Esophagus squamous epithelium (tissue), 5 donors: ENCODE data around the gene CLASRP. TPM values are rescaled to one million over a fixed set of nuclear protein-coding genes. Genes with fewer than 3 reads are reported as not detected.

Experiments
- DNase-seq: peaks from one replicate; lab custom pipeline; 2025; lab: John Stamatoyannopoulos, UW
- H3K27ac ChIP-seq, 4 donors: fragments of 200-600 bp; sonication (generic); one replicate each; pipeline ENCODE4 v1.5.1; 2016 to 2019; ENCODE audit warnings: mild to moderate bottlenecking in 1 of 4
- H3K27me3 ChIP-seq, 4 donors: fragments of 200-600 bp; sonication (generic); 1 replicate in 3 of 4; 2 replicates in 1 of 4; pipeline versions ENCODE4 v1.5.1 to v1.6.0; 2017 to 2021; ENCODE audit warnings: antibody characterized with exemption in 1 of 4
- H3K36me3 ChIP-seq, 3 donors: fragments of 200-600 bp; sonication (generic); one replicate each; pipeline ENCODE4 v1.5.1; 2016 to 2019
- H3K4me1 ChIP-seq, 3 donors: fragments of 200-600 bp; sonication (generic); one replicate each; pipeline ENCODE4 v1.5.1; 2017 to 2019
- H3K4me3 ChIP-seq, 4 donors: fragments of 200-600 bp; sonication (generic); 1 replicate in 3 of 4; 2 replicates in 1 of 4; pipeline ENCODE4 v1.5.1; 2016 to 2019; ENCODE audit warnings: mild to moderate bottlenecking in 2 of 4, moderate library complexity in 1 of 4
- H3K9me3 ChIP-seq, 3 donors: fragments of 200-600 bp; sonication (generic); one replicate each; pipeline ENCODE4 v1.5.1; 2016 to 2019
- POLR2A ChIP-seq, 4 donors: fragments of 450-650 bp; IDR thresholded peaks; one replicate each; pipeline ENCODE4 v1.6.1; 2017; ENCODE audit warnings: antibody characterized with exemption in 4 of 4, mild to moderate bottlenecking in 4 of 4, moderate library complexity in 3 of 4
- WGBS, 2 donors: methylation state at CpG; one replicate each; pipeline ENCODE4 v1.1.5; 2018; 5-methylcytosine and 5-hydroxymethylcytosine counted together
- intact Hi-C: fragments of 100-400 bp; cut with DNase I; formaldehyde crosslinking; loops from one replicate; pipeline ENCODE4 v1.15.0; 2022
- total RNA-seq, 4 donors: library from RNA; depleted of rRNA; stranded (reverse); fragments of >200 nt; gene quantifications; one replicate each; pipeline ENCODE4 v1.1.0, GENCODE V29; 2016
- TF ChIP-seq, protein P1 (sequence below), 6 experiments: fragments of 450-650 bp in 4 of 6; fragments of 200-600 bp in 2 of 6; sonication (generic) in 2 of 6; IDR thresholded peaks; one replicate each; pipeline ENCODE4 v1.5.1; 2016 to 2019; ENCODE audit warnings: antibody characterized with exemption in 6 of 6, mild to moderate bottlenecking in 4 of 6, moderate library complexity in 4 of 6
- donor health status: DM: yes; HTN: yes; CAD: no.

The CLASRP gene
- total RNA-seq, 4 donors from 2014 or later = 46.4 to 122 (median 64.0) TPM

- TF ChIP-seq POLR2A (IDR thresholded peaks at IDR 0.05) = no peak
- TF ChIP-seq, protein P1, sequence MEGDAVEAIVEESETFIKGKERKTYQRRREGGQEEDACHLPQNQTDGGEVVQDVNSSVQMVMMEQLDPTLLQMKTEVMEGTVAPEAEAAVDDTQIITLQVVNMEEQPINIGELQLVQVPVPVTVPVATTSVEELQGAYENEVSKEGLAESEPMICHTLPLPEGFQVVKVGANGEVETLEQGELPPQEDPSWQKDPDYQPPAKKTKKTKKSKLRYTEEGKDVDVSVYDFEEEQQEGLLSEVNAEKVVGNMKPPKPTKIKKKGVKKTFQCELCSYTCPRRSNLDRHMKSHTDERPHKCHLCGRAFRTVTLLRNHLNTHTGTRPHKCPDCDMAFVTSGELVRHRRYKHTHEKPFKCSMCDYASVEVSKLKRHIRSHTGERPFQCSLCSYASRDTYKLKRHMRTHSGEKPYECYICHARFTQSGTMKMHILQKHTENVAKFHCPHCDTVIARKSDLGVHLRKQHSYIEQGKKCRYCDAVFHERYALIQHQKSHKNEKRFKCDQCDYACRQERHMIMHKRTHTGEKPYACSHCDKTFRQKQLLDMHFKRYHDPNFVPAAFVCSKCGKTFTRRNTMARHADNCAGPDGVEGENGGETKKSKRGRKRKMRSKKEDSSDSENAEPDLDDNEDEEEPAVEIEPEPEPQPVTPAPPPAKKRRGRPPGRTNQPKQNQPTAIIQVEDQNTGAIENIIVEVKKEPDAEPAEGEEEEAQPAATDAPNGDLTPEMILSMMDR (IDR thresholded peaks at IDR 0.05) = no peak
- WGBS, 2 donors = 42 to 65% methylated on average over 14 to 15 of the region's 15 CpGs
- H3K4me3 ChIP-seq = peak overlapping the region in 3 of 4 donors; percentile 80 to 83 (median 80)
- H3K27me3 ChIP-seq = no peaks in the 10 kb centered on the region
- H3K9me3 ChIP-seq = no peaks in the 10 kb centered on the region
- H3K4me1 ChIP-seq = peaks cover 43 to 84% (median 48%) of the 10 kb centered on the region in 3 donors
- peaks cover 5 to 15% (median 6%) of the 10 kb centered on the region in 3 donors for H3K36me3 ChIP-seq
- H3K27ac ChIP-seq = peak overlapping the region; percentile 82 to 95 (median 90)
- intact Hi-C loops = no loop called here
- DNase-seq = no peak
These were observed 38.2 kb downstream of the CLASRP start for GRCh38 chr19:45076851-45077730.

DNA sequence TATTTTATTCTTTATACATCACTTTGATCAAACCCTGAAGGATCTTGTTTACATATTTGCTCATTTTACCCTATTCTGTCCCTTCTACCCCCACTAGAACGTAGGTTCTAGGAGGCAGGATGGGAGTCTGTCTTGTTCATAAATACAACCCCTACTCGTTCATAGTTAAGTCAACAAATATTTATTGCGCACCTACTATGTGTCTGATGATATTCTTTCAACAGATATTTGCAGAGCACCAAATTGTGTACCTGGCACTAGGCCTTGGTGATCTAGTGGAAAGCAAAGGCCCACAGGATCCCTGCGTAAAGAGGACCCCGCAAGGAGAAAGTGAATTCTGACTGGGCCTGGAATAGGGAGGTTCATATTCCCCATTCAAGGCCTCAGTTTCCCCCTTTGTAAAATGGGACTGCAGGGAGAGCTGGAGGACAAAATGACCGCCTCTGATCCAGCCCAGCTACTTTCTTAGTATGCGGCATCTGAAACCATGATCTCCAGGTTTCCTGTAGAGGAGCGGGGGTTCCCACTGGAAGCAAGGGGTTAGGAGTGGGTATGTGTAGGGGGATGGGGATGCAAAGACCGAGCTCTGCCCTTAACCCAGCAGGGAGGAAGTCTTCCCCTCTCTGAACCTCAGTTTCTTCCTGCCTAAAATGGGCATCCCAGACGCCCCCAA lies 39.7 kb downstream of the CLASRP start:
- peak overlapping the region; percentile 54 to 92 (median 63) for H3K4me3 ChIP-seq
- H3K27ac ChIP-seq = peak overlapping the region; percentile 67 to 83 (median 80)
- no peaks in the 10 kb centered on the region for H3K9me3 ChIP-seq
- intact Hi-C loops = no loop called here
- peaks cover 36 to 69% (median 39%) of the 10 kb centered on the region in 3 donors for H3K4me1 ChIP-seq
- TF ChIP-seq POLR2A (IDR thresholded peaks at IDR 0.05) = no peak
- TF ChIP-seq, protein P1 (IDR thresholded peaks at IDR 0.05) = no peak
- no peak for DNase-seq
- WGBS, 2 donors = 65 to 85% methylated on average over 5 to 9 of the region's 10 CpGs
- peaks cover 6 to 26% (median 8%) of the 10 kb centered on the region in 3 donors for H3K36me3 ChIP-seq
- H3K27me3 ChIP-seq = no peaks in the 10 kb centered on the region

GRCh38 chr19:45079063-45079910 lies 40.4 kb downstream of the CLASRP start, which contains the start of gene GEMIN7:
TSS of gene GEMIN7 (plus strand) at chr19:45079260. CDS start at chr19:45090115, 10,855 bp downstream.
- Histone ChIP-seq H3K27me3 (no peaks in the 10 kb centered on the region), H3K4me1 (peaks cover 36 to 62% (median 38%) of the 10 kb centered on the region in 3 donors), H3K9me3 (no peaks in the 10 kb centered on the region), H3K27ac (peak within 1 kb of the TSS; percentile 67 to 83 (median 80)), H3K36me3 (peaks cover 6 to 34% (median 8%) of the 10 kb centered on the region in 3 donors), H3K4me3 (peak within 1 kb of the TSS; percentile 54 to 92 (median 63))
- DNase-seq = no peak
- TF ChIP-seq POLR2A (IDR thresholded peaks at IDR 0.05) = peak in 2 of 4 donors; percentile 28 to 30
- TF ChIP-seq, protein P1 (IDR thresholded peaks at IDR 0.05) = peak in 4 of 6 experiments; percentile 14 to 41 (median 20)
- intact Hi-C loops = no loop called here
- 0 to 1% methylated on average over 20 to 28 of the region's 61 CpGs for WGBS, 2 donors

- H3K4me3 ChIP-seq = peak overlapping the region; percentile 54 to 92 (median 63)
- H3K27me3 ChIP-seq = no peaks in the 10 kb centered on the region
- no peak for DNase-seq
- 8 to 15% methylated on average over 2 to 5 of the region's 6 CpGs for WGBS, 2 donors
- intact Hi-C loops = no loop called here
- H3K9me3 ChIP-seq = no peaks in the 10 kb centered on the region
- peak overlapping the region; percentile 67 to 83 (median 80) for H3K27ac ChIP-seq
- peaks cover 6 to 40% (median 8%) of the 10 kb centered on the region in 3 donors for H3K36me3 ChIP-seq
- no peak for TF ChIP-seq POLR2A (IDR thresholded peaks at IDR 0.05)
- TF ChIP-seq, protein P1 (IDR thresholded peaks at IDR 0.05) = no peak
- peaks cover 30 to 55% (median 33%) of the 10 kb centered on the region in 3 donors for H3K4me1 ChIP-seq
These were observed 41.1 kb downstream of the CLASRP start for GRCh38 chr19:45079911-45080370.
